H1 (cell line): ENCODE data around the gene PRAME. TPM values are rescaled to one million over a fixed set of nuclear protein-coding genes. Genes with fewer than 3 reads are reported as not detected.

Experiments used
- PHF8 ChIP-seq: fragments of 200-600 bp; sonication (generic); conservative IDR thresholded peaks from 2 replicates; pipeline ENCODE4 v1.7.1; 2012; ENCODE audit warnings: low read depth, mild to moderate bottlenecking, inconsistent platforms, low read length, moderate library complexity
- RNF2 ChIP-seq: fragments of 200-900, 300-1000 bp; sonication (generic); IDR thresholded peaks from 2 replicates; pipeline ENCODE4 v1.7.1; 2016; ENCODE audit warnings: borderline replicate concordance, low read depth, mild to moderate bottlenecking, antibody characterized with exemption, low read length; ENCODE audit not compliant: poor library complexity, severe bottlenecking; ENCODE audit errors: missing control alignments
- SIX5 ChIP-seq: IDR thresholded peaks from 2 replicates; pipeline ENCODE4 v1.6.1; 2011; ENCODE audit warnings: mild to moderate bottlenecking, low read depth, low read length
- polyA plus RNA-seq, 7 experiments: library from polyadenylated mRNA; depleted of rRNA in 3 of 7; stranded (reverse) in 5 of 7; unstranded in 2 of 7; fragments of >200 nt in 5 of 7; fragments of 200-250 nt in 2 of 7; gene quantifications; 1 replicate in 5 of 7; 2 replicates in 1 of 7; 4 replicates in 1 of 7; pipeline versions ENCODE4 v1.2.1 to v1.2.3, GENCODE V29; 2011 to 2013; ENCODE audit warnings: missing spikeins in 2 of 7, mixed read lengths in 2 of 7
- total RNA-seq: library from RNA; stranded (reverse); fragmentation: NEBNext Ultra II Directional; extraction: Animal tissue kit (Norgen Biotek cat#: 25700); gene quantifications from 2 replicates; pipeline ENCODE4 v1.2.1, GENCODE V29; 2021

The PRAME gene
- total and polyA plus RNA-seq, 2 of the 8 experiments (the other 6 are each of a cell fraction or from before 2014, with no cell fraction given) = 0.15 to 1.1 TPM

- TF ChIP-seq RNF2 (no peak), SIX5 (no peak), PHF8 (no peak)
Observed at GRCh38 chr22:22528780-22529179, 30.3 kb downstream of the PRAME start (continued).
